ENCODE measurements around the gene TEDC2.

DNA sequence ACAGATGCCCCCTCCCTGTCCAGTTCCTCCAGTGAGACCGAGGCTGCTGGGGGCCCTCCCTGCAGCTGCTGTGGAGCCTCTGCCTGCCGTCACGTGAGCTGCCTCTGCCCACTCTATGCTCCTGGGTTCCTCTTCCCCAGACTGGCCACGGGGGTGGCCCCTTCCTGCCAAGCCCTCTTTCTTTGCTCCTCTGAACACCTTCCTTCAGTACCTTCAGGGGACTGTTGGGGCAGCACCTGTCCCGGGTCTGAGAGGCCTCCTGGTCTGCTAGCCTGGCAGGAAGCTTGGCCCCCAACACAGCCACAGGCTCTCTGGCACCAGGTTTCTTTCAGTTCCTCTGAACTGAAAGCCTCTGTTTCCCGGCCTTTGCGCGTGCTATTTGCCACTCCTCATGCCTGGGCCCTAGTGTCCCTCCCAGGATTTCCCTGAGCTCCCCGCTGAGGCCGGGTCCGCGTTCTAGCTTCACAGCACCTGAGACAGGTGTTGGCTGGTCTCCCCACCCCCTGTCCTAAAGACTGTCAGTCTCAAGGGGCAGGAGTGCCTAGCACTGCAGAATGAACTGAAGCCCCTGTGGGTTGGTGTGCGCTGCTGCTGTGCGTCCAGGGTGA is 47.2 kb downstream of the TEDC2 start:
- TF ChIP-seq, protein P1, sequence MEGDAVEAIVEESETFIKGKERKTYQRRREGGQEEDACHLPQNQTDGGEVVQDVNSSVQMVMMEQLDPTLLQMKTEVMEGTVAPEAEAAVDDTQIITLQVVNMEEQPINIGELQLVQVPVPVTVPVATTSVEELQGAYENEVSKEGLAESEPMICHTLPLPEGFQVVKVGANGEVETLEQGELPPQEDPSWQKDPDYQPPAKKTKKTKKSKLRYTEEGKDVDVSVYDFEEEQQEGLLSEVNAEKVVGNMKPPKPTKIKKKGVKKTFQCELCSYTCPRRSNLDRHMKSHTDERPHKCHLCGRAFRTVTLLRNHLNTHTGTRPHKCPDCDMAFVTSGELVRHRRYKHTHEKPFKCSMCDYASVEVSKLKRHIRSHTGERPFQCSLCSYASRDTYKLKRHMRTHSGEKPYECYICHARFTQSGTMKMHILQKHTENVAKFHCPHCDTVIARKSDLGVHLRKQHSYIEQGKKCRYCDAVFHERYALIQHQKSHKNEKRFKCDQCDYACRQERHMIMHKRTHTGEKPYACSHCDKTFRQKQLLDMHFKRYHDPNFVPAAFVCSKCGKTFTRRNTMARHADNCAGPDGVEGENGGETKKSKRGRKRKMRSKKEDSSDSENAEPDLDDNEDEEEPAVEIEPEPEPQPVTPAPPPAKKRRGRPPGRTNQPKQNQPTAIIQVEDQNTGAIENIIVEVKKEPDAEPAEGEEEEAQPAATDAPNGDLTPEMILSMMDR (IDR thresholded peaks at IDR 0.05): no peak
- TF ChIP-seq EZH2 (IDR thresholded peaks at IDR 0.05): no peak

All from neural progenitor cell (in vitro differentiated cells).